HG02938 (cell line): Measurements from ENCODE around the gene PKP1.

Source experiments
- ATAC-seq: cut with Tn5 transposase; IDR thresholded peaks from one replicate; pipeline ENCODE4 v1.9.1; 2021; ENCODE audit warnings: mild to moderate bottlenecking, moderate library complexity; ENCODE audit not compliant: unreplicated experiment

Gene PKP1

DNA sequence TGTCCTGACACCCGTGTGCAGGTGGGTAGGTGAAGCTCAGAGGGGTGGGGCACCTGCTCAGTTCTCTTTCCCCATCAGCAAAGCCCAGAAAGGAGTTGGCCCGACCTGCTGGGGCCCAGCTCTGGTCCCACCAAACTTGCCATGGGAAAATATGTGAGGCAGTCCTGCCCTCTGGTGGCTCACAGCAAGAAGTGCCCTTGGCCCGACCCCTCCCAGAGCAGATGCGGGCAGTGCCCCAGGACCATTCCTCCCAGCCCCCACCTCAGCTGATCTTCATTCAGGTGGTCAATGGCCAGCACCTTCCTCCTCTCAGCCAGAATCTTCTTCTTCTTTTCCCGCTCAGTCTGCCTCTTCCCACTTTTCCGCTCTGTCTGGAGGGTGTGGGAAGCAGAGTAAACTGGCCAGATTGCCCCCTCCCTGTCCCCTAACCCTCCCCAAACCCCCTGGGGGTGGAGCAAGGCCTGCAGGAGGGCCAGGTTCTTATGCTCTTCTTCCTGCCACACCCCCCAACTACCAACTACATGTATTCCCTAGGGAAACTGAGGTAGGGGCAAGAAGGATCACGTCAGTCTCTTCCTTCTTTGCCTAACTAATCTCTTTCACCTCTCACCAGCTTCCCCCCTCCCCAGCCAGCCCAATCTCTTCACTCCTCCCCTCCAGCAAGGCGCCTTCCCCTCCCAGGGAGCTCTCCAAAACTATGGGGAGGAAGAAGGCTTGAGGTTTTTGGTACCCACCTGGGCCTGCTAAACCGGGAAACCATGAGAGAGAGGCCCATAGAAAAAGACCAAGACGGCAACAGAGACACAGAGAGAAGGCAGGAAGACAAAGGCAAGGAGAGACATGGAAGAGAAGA lies 78.6 kb downstream of the PKP1 start:
- ATAC-seq: no peak

DNA sequence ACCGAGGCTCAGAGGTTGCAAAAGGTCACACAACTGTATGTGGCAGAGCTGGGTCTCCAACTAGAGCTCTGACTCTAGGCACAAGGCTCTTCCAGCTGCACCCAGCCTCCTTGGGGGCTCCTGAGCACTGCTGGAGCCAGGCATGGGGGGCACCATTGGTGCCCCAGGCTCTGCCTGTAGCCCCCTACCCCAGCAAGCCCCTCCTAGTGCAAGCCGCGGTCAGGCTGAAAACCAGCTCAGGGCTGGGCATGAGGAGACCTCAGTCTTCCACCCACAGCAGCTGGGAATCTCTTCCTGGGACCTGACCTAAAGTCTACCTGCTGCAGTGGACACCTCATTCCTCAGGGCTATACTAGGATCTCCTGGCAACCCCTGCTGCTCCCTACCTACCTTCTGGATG lies 79.6 kb downstream of the PKP1 start:
- no peak for ATAC-seq

DNA sequence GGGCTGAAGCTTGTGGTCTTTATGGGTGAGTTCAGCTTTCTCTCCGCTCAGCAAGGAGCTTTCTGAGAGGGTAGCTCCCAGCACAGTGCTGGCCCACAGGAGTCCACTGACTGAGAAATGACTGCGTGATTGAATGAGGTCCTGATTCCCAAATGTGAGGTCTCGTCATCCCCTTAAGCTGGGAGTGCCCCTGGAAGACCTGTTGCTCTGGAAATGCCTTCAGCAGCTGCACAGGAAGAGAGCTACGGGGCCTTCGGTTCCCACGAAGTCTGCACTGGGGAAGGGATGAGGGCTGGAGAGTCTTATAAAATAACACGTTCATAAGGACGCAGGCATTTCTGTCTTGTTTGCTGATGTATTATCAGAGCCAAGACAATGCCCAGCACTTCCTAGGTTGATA lies 80.2 kb downstream of the PKP1 start:
- no peak for ATAC-seq

DNA sequence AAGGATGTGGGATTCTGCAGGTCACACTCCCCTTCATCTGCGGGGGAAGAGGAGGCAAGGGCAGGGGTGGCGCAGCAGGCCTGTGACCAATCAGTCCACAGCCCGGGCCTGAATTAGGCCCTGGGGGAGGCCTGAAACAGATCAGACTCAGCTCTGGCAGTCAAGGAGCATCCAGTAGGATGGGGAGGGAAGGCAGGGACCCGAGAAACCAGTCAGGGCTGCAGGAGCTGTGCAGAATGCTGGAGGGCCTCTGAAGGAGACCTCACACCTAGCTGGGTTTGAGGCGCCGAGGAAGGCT lies 81.5 kb downstream of the PKP1 start:
- ATAC-seq: no peak

DNA sequence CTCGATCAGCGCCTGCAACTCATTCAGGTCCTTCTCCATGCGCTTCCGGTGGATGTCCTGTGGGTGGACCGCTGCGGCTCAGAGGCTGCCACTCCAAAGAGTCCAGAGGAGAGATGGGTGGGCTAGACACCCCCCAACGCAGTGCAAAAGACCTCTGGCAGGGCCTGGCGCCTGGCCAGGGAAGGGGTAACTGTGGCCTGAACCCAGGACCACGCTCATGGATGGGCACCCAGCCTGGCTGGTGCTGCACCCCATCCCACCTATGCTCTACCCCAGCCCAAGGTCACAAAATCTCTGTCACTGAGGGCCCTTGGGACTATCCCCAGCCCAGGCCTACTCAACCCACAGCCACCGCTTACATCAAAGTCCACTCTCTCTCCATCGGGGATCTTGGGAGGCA lies 81.9 kb downstream of the PKP1 start:
- no peak for ATAC-seq

DNA sequence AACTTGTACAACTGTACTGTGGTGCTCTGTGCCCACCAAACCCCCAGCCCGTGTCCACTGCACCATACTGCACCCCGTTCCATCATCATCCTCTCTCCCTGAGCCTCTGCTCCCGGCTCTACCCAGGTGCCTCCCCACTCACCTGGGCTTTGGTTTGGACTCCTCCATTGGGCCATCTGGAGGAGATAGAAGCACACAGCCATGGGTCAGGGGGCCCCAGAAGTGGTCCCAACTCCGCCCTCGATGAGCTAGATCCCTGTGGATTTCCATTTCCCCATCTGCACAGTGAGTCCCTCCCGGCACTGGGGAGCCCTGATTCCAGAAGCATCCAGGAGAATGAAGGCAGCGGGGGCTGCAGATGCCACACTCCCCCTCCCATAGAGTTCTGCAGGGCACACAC lies 83.4 kb downstream of the PKP1 start:
- no peak for ATAC-seq

DNA sequence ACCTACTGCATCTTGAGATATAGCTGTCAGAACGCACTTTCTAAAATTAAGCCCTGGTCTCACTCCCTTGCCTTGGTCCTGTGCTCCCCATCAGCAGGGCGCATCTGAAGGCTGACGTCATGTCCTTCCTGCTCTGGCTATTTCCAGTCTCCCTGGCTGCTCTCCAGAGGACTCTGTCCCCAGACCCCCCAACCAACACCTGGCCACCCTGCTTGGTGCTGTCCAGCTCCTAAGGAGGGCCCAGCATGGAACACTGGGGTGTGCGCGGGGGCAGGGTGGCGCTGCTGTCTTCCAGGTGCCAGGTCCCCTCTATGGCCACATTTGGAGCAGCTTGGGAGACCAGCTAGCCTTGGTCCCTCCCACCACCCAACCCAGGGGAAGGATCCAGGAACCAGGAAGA lies 85.9 kb downstream of the PKP1 start:
- no peak for ATAC-seq

DNA sequence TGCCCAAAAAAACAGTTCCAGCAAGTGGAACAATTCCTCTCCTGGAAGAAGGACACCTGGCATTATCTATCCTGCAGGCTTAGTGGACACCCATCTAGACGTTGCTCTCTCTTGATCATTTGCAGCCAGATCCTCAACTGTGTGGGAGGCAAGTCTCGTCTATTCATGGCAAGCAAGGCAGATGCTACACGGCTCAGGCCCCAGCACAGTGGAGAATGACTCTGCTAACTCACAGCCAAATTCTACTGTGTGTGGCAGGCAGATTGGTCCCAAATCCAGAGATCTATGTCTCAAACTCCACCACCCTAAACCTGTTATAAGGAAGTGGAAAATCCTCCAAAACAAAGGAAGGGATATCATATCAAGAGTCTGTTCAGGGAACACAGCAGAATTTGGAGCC lies 87.2 kb downstream of the PKP1 start:
- ATAC-seq: no peak

DNA sequence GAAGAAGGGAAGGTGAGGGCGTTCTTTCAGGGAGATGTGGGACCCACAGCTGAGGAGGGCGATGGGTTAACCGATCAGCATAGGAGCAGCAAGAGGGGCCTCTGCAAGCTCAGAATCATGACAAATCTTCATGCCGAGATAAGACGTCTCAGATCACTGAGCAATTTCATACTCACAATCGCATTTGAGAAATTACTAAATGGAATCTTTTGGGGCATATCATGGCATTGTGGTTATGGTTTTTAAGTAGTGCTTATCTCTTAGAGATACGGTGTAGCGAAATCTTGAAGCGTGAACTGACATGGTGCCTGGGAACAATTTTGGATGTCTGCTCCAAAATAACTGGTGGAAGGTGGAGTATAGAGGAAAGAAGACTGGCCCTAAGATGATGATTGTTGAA lies 88.0 kb downstream of the PKP1 start:
- no peak for ATAC-seq

DNA sequence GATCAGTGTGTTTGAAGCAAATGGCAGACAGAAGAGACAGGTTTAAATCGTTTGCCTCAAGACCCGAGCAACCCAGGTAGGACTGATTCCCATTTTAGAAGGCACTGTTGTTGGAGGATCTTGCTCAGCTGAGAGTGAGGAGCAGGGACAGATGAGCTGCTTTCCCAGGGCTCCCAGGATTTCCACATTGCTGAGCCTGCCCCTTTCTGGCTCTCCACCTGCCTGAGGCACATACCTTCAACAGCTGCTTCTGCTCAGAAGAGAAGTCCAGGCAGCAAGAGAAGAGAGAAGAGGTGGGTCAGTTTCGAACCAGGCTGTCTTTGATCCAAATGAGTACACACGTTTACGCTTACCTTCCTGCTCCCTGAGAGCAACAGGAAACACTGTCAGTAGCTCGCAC lies 88.5 kb downstream of the PKP1 start:
- ATAC-seq: no peak

DNA sequence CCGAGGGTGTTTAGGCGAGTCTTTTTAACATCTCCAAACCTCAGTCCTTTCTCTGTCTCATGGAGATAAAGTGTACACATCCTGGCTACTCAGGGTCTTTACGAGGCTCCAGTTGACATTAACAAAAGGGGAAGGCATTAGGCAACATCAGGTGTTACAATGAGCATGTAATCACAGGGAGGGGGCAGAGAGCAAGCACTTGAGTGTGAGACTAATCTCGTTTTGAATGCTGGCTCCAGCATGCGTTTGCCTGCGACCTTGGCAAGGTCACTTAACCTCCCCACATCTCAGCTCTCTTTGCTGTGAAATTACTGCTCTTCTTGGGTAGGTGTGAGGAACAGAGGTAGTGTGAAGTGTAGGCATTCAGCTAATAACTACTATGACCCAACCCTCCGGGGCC lies 91.1 kb downstream of the PKP1 start:
- ATAC-seq: no peak

DNA sequence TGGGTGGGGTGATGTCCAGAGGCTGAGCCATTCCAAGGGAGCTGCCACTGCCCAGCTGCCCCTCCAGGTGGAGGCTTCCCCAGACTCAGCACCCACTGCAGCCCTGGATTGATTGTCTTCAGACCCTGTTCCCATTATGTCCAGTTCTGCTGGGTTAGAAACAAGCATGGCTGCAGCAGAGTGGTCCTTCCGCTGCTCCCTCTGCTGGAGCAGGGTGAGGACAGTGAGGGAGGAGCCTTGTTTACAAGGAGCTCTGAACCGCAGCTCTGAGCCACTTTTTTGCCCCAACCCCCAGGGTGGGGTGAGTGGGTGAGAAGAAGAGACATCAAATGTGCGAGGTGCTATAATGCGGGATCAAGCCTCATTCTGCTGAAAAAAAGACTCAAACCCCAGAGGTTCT lies 91.9 kb downstream of the PKP1 start:
- ATAC-seq: no peak

DNA sequence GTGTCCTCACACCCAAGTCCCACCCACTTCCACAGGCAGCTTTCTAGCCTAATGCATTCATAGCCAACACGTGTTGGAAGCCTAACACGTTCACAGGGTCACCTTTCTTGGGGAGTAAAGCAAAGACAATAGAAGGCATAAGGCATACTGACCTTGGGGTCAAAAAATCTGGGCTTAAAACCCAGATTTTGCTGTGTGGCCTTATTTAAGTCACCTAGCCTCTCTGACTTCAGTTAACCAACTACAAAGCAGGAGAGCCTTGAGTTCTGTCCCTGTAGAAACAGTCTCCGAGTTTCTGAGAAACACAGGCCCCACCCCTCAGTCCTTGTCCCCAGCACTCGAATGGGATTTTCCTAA lies 92.8 kb downstream of the PKP1 start:
- no peak for ATAC-seq

DNA sequence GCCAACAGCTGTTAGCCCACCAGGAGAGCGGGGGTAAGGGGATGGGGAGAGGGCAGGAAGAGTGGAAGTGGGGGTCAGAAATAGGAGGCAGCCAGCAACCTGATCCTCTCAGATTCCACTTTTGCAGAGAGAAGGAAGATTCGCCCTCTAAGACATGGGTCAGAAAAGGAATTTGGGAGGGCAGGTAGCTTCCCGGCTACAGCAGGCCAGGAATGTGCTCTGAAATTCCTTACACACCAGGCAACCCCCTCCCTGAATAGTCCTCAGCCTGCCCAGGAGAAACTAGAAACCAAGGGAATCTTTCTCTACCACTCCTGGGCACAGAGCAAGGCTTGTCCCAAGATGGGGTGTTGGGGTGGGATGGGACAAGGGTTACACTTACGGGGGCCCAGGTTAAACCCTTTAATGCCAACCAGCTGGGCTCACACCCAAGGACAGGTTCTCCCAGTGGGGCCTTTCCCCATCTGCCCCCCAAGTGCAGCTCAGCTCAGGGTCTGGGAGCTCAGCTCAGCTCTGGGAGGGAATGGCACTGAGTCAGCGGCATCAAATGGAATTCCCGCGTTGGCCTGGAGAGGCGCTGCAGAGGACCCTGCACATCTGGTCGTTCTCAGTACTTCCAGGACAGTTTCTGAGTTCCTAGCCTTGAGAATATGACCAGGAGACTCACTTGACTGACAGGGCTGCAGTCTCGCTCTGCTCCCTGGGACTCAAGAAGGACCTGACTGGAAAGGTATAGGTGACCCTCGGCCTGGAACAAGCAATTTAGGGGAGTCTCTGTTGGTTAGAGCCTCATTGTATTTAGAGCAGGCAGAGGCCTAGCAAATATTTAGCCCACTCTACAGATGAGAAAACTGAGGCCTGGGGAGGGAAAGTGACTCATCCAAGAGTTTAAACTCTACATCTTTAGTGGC lies 93.4 kb downstream of the PKP1 start:
- ATAC-seq: peak; percentile 71

DNA sequence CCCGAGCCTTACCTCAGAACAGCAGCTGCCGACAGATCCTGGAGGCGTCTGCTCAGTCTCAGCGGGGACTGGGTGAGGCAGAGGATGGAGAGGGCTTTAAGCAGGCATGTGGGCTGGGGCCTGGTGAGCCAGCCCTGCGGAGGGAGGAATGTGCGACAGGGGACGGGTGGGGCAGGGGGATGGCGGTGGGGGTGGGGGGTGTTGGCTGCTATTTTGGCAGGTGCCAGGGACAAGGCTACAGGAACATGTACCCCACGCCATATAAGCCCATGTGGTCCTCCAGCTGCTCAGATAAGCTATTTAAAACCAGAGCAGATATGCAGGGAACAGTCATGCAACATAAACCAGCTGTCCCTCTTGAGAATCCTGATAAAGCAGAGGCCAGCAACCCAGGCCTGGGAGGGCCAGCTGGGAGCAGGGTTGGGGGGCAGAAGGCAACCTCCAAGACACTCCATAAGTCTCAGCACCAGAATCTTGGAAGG lies 94.3 kb downstream of the PKP1 start, which contains the start of gene TNNT2:
Gene TNNT2 (minus strand): TSS at position 70 of the 482 bp plus-strand sequence. CDS start 4,426 bp downstream, outside the sequence.
- no peak for ATAC-seq

DNA sequence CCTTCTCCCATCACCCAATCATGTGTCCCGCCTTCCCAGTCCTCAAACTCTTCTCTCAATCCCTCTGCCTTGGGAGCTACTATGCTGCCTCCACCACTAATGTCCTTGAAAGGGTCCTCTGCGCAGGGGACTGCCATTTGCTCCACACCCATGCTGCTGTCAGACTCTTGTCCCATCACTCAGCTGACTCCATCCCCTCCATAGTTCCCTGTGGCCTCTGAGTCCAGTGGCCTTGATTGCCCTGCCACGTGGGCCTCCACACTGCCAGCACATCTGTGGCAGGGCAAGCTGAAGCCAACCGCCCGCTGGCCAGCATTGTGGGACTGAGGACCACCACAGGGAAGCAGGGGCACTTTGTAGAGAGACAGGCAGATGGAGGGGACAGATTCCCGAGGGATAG lies 95.5 kb downstream of the PKP1 start:
- ATAC-seq: no peak

DNA sequence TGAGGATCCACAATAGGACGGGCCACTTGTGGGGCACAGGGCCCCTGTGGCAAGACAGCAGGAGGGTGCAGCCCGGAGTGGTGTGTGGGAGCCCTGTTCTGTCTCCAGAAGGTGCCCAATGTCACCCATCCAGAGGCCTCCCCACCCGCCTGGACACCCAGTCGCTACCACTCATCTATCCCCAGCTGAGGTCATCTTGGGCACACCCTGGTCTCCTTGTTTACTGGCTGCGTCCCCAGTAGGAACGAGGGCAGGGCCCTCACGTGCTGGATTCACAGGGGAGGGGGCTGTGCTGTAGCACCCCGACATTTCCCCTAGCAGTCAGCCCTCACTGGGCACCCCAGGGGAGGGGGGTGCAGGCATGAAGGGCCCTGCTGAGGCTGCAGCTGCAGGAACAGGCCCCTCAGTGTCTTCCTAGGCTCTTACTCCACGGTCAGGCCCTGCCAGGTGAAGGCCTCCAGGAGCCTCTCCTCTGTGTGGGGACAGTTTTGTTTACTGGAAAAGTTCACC lies 96.5 kb downstream of the PKP1 start:
- ATAC-seq: no peak

DNA sequence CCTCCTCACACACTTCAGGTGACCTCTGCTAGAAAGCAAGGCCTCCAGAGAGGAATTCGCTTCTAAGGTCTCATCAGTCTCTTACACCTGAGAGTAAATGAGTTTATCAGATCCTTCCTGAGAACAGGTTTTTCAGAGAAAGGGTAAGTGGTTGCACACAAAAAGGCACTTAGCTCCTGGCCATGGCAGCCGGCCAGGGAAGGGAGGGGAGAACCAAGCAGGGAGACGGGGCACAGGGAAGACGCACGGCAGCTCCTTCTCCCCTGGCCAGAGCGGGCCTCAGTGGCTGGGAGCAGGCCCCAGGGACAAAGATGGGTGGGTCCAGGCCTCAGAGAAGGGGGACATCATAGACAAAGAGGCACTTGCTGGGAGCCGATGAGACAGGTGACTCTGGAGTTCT lies 97.8 kb downstream of the PKP1 start:
- ATAC-seq: no peak
